ENCODE measurements around the gene GRM8.

GRM8 gene

GRCh38 chr7:126818393-126819196 lies 434.1 kb downstream of the GRM8 start:
- DNase-seq = no peak
- peaks cover 8% of the 10 kb centered on the region; the same call in 1 of the 2 replicates for H3K4me1 ChIP-seq

GRCh38 chr7:126809188-126809587 lies 443.6 kb downstream of the GRM8 start:
- H3K4me1 ChIP-seq = peaks cover 12% of the 10 kb centered on the region
- TF ChIP-seq, protein P1, sequence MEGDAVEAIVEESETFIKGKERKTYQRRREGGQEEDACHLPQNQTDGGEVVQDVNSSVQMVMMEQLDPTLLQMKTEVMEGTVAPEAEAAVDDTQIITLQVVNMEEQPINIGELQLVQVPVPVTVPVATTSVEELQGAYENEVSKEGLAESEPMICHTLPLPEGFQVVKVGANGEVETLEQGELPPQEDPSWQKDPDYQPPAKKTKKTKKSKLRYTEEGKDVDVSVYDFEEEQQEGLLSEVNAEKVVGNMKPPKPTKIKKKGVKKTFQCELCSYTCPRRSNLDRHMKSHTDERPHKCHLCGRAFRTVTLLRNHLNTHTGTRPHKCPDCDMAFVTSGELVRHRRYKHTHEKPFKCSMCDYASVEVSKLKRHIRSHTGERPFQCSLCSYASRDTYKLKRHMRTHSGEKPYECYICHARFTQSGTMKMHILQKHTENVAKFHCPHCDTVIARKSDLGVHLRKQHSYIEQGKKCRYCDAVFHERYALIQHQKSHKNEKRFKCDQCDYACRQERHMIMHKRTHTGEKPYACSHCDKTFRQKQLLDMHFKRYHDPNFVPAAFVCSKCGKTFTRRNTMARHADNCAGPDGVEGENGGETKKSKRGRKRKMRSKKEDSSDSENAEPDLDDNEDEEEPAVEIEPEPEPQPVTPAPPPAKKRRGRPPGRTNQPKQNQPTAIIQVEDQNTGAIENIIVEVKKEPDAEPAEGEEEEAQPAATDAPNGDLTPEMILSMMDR (IDR thresholded peaks at IDR 0.05; ENCODE audit: low read depth, low read length) = no peak

More at GRCh38 chr7:126818393-126819196, 434.1 kb downstream of the GRM8 start:
- no peaks in the 10 kb centered on the region for H3K9me3 ChIP-seq
- no peaks in the 10 kb centered on the region for H3K36me3 ChIP-seq
- no peak overlapping the region for H3K4me3 ChIP-seq (ENCODE audit: low read depth, low read length)
- H3K27me3 ChIP-seq = no peaks in the 10 kb centered on the region
- TF ChIP-seq, protein P1 (IDR thresholded peaks at IDR 0.05; ENCODE audit: low read depth, low read length) = no peak

DNA sequence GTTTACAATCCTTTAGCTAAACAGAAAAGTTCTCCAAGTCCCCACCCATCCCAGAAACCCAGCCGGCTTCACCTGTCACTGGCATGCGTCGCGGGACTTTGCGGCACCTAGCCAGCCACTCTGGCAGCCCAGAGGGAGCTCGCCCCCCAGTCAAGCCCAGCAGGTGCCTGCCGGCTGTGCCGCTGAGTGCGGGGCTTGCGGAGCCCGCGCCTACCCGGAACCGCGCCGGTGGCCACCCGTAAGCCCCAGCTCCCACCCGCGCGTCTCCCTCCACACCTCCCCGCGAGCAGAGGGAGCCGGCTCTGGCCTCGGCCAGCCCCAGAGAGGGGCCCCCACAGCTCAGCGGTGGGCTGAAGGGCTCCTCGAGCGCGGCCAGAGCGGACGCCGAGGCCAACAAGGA lies 446.1 kb downstream of the GRM8 start:
- Histone ChIP-seq H3K4me3 (ENCODE audit: low read depth, low read length) (no peak overlapping the region), H3K36me3 (no peaks in the 10 kb centered on the region), H3K9me3 (no peaks in the 10 kb centered on the region; the same call in 1 of the 2 replicates), H3K4me1 (peaks cover 19% of the 10 kb centered on the region), H3K27me3 (no peaks in the 10 kb centered on the region)
- DNase-seq = no peak
- TF ChIP-seq, protein P1 (IDR thresholded peaks at IDR 0.05; ENCODE audit: low read depth, low read length) = no peak

More at GRCh38 chr7:126809188-126809587, 443.6 kb downstream of the GRM8 start:
- Histone ChIP-seq H3K27me3 (no peaks in the 10 kb centered on the region), H3K9me3 (no peaks in the 10 kb centered on the region; the same call in 1 of the 2 replicates), H3K36me3 (no peaks in the 10 kb centered on the region), H3K4me3 (ENCODE audit: low read depth, low read length) (no peak overlapping the region)
- DNase-seq = no peak

DNA sequence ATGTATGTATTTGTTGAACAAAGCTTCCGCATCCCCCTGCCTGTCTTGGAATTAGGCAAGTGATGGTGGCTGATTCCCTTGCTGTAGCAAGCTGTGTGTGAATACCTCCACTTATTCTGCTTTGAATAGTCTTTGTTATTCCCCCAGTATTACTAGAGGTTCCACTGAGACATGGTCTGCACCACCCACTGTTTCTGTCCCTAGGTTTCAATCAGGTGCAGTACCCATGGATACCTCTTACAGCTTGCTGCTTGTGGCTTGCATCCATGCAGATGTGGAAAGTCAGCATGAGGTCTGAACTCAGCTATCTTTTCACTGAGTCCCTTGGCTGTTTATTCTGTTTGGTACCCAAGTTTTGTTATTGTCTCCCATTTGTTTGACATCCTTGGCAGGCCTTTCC lies 447.4 kb downstream of the GRM8 start:
- H3K36me3 ChIP-seq = no peaks in the 10 kb centered on the region
- TF ChIP-seq, protein P1 (IDR thresholded peaks at IDR 0.05; ENCODE audit: low read depth, low read length) = no peak
- H3K9me3 ChIP-seq = no peaks in the 10 kb centered on the region; the same call in 1 of the 2 replicates
- peaks cover 19% of the 10 kb centered on the region for H3K4me1 ChIP-seq
- no peak for DNase-seq
- no peaks in the 10 kb centered on the region for H3K27me3 ChIP-seq
- no peak overlapping the region for H3K4me3 ChIP-seq (ENCODE audit: low read depth, low read length)

DNA sequence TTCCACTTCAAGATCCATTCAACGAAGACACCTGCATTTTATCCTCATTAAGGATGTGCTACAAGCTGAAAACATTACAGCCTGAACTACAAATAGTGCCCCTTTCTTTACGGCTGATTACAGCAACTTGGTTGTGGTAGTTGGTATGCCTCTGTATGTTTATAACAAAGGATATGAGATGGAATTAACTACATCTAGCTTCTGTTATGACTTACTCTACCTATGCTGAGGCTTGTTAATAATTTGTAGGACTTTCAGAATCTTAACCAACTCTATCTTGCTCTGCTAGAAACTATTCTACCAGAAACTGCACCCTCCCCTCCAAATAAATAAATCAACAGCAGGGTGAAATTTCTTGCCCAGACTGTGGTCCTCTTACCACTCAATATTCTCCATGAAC lies 448.1 kb downstream of the GRM8 start:
- peaks cover 19% of the 10 kb centered on the region for H3K4me1 ChIP-seq
- TF ChIP-seq, protein P1 (IDR thresholded peaks at IDR 0.05; ENCODE audit: low read depth, low read length) = no peak
- no peaks in the 10 kb centered on the region for H3K36me3 ChIP-seq
- DNase-seq = no peak
- H3K9me3 ChIP-seq = no peaks in the 10 kb centered on the region; the same call in 1 of the 2 replicates
- H3K27me3 ChIP-seq = no peaks in the 10 kb centered on the region
- no peak overlapping the region for H3K4me3 ChIP-seq (ENCODE audit: low read depth, low read length)

DNA sequence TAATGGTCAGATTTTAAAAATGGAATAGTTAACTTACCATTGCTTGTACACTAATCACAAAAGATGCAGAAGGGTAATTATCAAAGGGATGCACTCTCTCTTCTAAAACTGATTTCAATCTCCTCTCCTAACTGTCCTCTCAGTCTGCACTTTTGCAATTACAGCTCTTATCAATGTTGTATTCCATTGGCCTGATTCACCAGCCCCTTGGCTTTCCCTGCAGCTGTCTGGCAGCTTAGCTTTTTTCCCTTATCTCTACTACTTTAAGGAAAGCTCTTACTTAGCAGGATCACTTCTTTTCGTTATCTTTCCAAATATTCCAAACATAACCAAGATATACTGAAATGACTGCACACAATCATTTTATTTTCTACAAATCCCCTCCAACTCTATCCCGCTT lies 448.8 kb downstream of the GRM8 start:
- Histone ChIP-seq H3K27me3 (no peaks in the 10 kb centered on the region), H3K4me1 (peaks cover 19% of the 10 kb centered on the region), H3K4me3 (ENCODE audit: low read depth, low read length) (no peak overlapping the region), H3K36me3 (no peaks in the 10 kb centered on the region), H3K9me3 (no peaks in the 10 kb centered on the region; the same call in 1 of the 2 replicates)
- TF ChIP-seq, protein P1 (IDR thresholded peaks at IDR 0.05; ENCODE audit: low read depth, low read length) = no peak
- DNase-seq = peak; percentile 66

Data from BE2C (cell line).